GM12878 (cell line): ENCODE data around the gene EXOC4. TPM values are rescaled to one million over a fixed set of nuclear protein-coding genes. Genes with fewer than 3 reads are reported as not detected.

Source experiments
- ATAC-seq: fragments of 200-7000 bp; cut with Tn5 transposase; 3 replicates; pipeline ENCODE4 v1.9.1; 2020; ENCODE audit warnings: mild to moderate bottlenecking, moderate library complexity
- BruUV-seq: library from RNA; stranded (reverse); fragments of 400-500 nt; replicated peaks from 2 replicates; lab custom pipeline; 2021; lab: Mats Ljungman, UMichigan
- CTCF ChIA-PET: fragments of 300-600 bp; sonication (Branson Sonifier 250); formaldehyde crosslinking; extraction: SDS; loops from one replicate; lab custom pipeline; 2021; ENCODE audit warnings: inconsistent platforms; lab: Yijun Ruan, JAX
- POLR2A ChIA-PET: fragments of 350-600 bp; formaldehyde crosslinking; extraction: SDS; loops from one replicate; lab custom pipeline; 2021; ENCODE audit warnings: inconsistent platforms; lab: Charles Lee
- RAD21 ChIA-PET: fragments of 300-600 bp; sonication (Branson Sonifier 250); formaldehyde crosslinking; loops from one replicate; lab custom pipeline; 2023; ENCODE audit warnings: antibody characterized with exemption; ENCODE audit not compliant: unreplicated experiment; lab: Charles Lee
- SMC1A ChIA-PET: fragments of 300-600 bp; sonication (Branson Sonifier 250); formaldehyde crosslinking; loops from one replicate; lab custom pipeline; 2023; ENCODE audit not compliant: unreplicated experiment, uncharacterized antibody; lab: Charles Lee
- DNase-seq: peaks from one replicate; pipeline ENCODE4 v3.0.0-alpha.2; 2011; ENCODE audit warnings: low read depth, low spot score
- FAIRE-seq: peaks from 3 replicates; lab custom pipeline; 2011; peaks lifted over from hg19 to GRCh38; lab: Jason Lieb, UNC
- H2AFZ ChIP-seq: 2 replicates; pipeline ENCODE4 v1.6.0; 2011; ENCODE audit warnings: low read depth, low read length, control low read depth; ENCODE audit not compliant: control insufficient read depth
- H3K27ac ChIP-seq: 2 replicates; pipeline ENCODE4 v1.5.1; 2011; ENCODE audit warnings: control low read depth; ENCODE audit not compliant: control insufficient read depth, insufficient read depth
- H3K27me3 ChIP-seq, 2 experiments: replicated peaks in 1 of 2; 2 replicates each; pipeline versions ENCODE4 v1.6.0 to v1.6.1; 2011; ENCODE audit warnings: low read length in 1 of 2; ENCODE audit not compliant: control insufficient read depth in 2 of 2, insufficient read depth in 2 of 2
- H3K36me3 ChIP-seq, 2 experiments: 2 replicates each; pipeline ENCODE4 v1.5.1; 2011; ENCODE audit warnings: low read length in 1 of 2; ENCODE audit not compliant: control insufficient read depth in 2 of 2, insufficient read depth in 2 of 2
- H3K4me1 ChIP-seq: 2 replicates; pipeline ENCODE4 v1.6.1; 2011; ENCODE audit warnings: mild to moderate bottlenecking, low read length, moderate library complexity, mixed read lengths; ENCODE audit not compliant: control insufficient read depth, insufficient read depth
- H3K4me2 ChIP-seq: 2 replicates; pipeline ENCODE4 v1.6.0; 2011; ENCODE audit warnings: control low read depth; ENCODE audit not compliant: control insufficient read depth, insufficient read depth
- H3K4me3 ChIP-seq: fragments of 200-600 bp; sonication (generic); 2 replicates; pipeline ENCODE4 v1.5.1; 2016
- H3K79me2 ChIP-seq: 2 replicates; pipeline ENCODE4 v1.6.0; 2011; ENCODE audit warnings: low read length; ENCODE audit not compliant: control insufficient read depth, insufficient read depth
- H3K9ac ChIP-seq: 2 replicates; pipeline ENCODE4 v1.8.0; 2011; ENCODE audit warnings: low read length, control low read depth, mixed read lengths; ENCODE audit not compliant: control insufficient read depth, insufficient read depth
- H3K9me3 ChIP-seq: replicated peaks from 3 replicates; pipeline ENCODE4 v1.5.1; 2011; ENCODE audit warnings: mild to moderate bottlenecking, low read length; ENCODE audit not compliant: control insufficient read depth, insufficient read depth
- H4K20me1 ChIP-seq: 2 replicates; pipeline ENCODE4 v1.6.0; 2011; ENCODE audit not compliant: control insufficient read depth, insufficient read depth
- BRCA1 ChIP-seq: IDR thresholded peaks from 2 replicates; pipeline ENCODE4 v1.6.1; 2011; ENCODE audit warnings: low read depth, low read length, improper control_type of control experiment
- FOXM1 ChIP-seq: IDR thresholded peaks from 2 replicates; pipeline ENCODE4 v1.6.1; 2012; ENCODE audit warnings: low read depth, mild to moderate bottlenecking, inconsistent platforms, low read length, moderate library complexity
- IKZF1 ChIP-seq: fragments of 450-650 bp; conservative IDR thresholded peaks from 2 replicates; pipeline ENCODE4 v1.6.1; 2017; ENCODE audit warnings: antibody characterized with exemption, mild to moderate bottlenecking
- JUNB ChIP-seq: IDR thresholded peaks from 2 replicates; pipeline ENCODE4 v1.6.1; 2016; ENCODE audit warnings: antibody characterized with exemption, mild to moderate bottlenecking
- KAT2A ChIP-seq: conservative IDR thresholded peaks from 2 replicates; pipeline ENCODE4 v1.6.1; 2011; ENCODE audit warnings: low read depth, low read length; ENCODE audit not compliant: control insufficient read depth
- LARP7 ChIP-seq: fragments of 450-650 bp; IDR thresholded peaks from 2 replicates; pipeline ENCODE4 v1.6.1; 2017; ENCODE audit warnings: mild to moderate bottlenecking
- MEF2A ChIP-seq: IDR thresholded peaks from 2 replicates; pipeline ENCODE4 v1.6.1; 2011; ENCODE audit warnings: low read depth, mild to moderate bottlenecking, low read length, moderate library complexity; ENCODE audit not compliant: insufficient read depth
- NR2C1 ChIP-seq: fragments of 450-650 bp; IDR thresholded peaks from 2 replicates; pipeline ENCODE4 v1.6.1; 2017; ENCODE audit warnings: antibody characterized with exemption, mild to moderate bottlenecking, moderate library complexity
- POLR2AphosphoS5 ChIP-seq: IDR thresholded peaks from 2 replicates; pipeline ENCODE4 v1.6.1; 2011; ENCODE audit warnings: mild to moderate bottlenecking, low read length, inconsistent platforms
- ZBTB33 ChIP-seq: fragments of 450-650 bp; IDR thresholded peaks from 2 replicates; pipeline ENCODE4 v1.6.1; 2017; ENCODE audit warnings: mild to moderate bottlenecking
- WGBS: methylation state at CpG from one replicate; pipeline ENCODE4 v1.1.6; 2016; ENCODE audit warnings: low lambda C conversion rate; ENCODE audit not compliant: insufficient replicate concordance, insufficient coverage; ENCODE audit errors: missing lambda C conversion rate; 5-methylcytosine and 5-hydroxymethylcytosine counted together
- in situ Hi-C: fragments of 300-500 bp; cut with MboI; formaldehyde crosslinking; loops from 9 replicates; pipeline ENCODE4 v1.14.3; 2018; ENCODE audit warnings: mixed read lengths
- intact Hi-C: fragments of 100-400 bp; cut with micrococcal nuclease; formaldehyde crosslinking; loops from one replicate; pipeline ENCODE4 v1.14.2; 2022; ENCODE audit not compliant: unreplicated experiment
- polyA plus RNA-seq, 11 experiments: library from polyadenylated mRNA; depleted of rRNA in 4 of 11; unstranded in 6 of 11; stranded (reverse) in 5 of 11; fragments of >200 nt; fragmentation: Nextera tagmentation in 4 of 11; fragmentation: Illumina TruSeq in 1 of 11; extraction: Ambion mirVana in 4 of 11; extraction: Trizol in 1 of 11; gene quantifications; 1 replicate in 1 of 11; 2 replicates in 10 of 11; pipeline versions ENCODE4 v1.2.1 to v1.2.3, GENCODE V29; 2011 to 2016; ENCODE audit warnings: inconsistent platforms in 2 of 11, missing spikeins in 2 of 11, low read depth in 1 of 11
- total RNA-seq, 4 experiments: library from RNA; depleted of rRNA in 3 of 4; stranded (reverse); fragments of >200 nt in 3 of 4; fragmentation: Illumina TruSeq in 1 of 4; extraction: Trizol in 1 of 4; gene quantifications; 2 replicates each; pipeline versions ENCODE4 v1.2.1 to v1.2.3, GENCODE V29; 2013 to 2021
- TF ChIP-seq, protein P1 (sequence below): fragments of 450-650 bp; formaldehyde crosslinking; IDR thresholded peaks from 2 replicates; pipeline ENCODE4 v1.4.0; 2020; ENCODE audit warnings: mild to moderate bottlenecking, moderate library complexity

Gene EXOC4
- total and polyA plus RNA-seq, 10 of the 15 experiments (the other 5 are each of a cell fraction or from before 2014, with no cell fraction given) = 13.2 to 44.5 (median 29.6) TPM

GRCh38 chr7:133860628-133861335, 607.9 kb downstream of the EXOC4 start (continued):
- TF ChIP-seq, protein P1, sequence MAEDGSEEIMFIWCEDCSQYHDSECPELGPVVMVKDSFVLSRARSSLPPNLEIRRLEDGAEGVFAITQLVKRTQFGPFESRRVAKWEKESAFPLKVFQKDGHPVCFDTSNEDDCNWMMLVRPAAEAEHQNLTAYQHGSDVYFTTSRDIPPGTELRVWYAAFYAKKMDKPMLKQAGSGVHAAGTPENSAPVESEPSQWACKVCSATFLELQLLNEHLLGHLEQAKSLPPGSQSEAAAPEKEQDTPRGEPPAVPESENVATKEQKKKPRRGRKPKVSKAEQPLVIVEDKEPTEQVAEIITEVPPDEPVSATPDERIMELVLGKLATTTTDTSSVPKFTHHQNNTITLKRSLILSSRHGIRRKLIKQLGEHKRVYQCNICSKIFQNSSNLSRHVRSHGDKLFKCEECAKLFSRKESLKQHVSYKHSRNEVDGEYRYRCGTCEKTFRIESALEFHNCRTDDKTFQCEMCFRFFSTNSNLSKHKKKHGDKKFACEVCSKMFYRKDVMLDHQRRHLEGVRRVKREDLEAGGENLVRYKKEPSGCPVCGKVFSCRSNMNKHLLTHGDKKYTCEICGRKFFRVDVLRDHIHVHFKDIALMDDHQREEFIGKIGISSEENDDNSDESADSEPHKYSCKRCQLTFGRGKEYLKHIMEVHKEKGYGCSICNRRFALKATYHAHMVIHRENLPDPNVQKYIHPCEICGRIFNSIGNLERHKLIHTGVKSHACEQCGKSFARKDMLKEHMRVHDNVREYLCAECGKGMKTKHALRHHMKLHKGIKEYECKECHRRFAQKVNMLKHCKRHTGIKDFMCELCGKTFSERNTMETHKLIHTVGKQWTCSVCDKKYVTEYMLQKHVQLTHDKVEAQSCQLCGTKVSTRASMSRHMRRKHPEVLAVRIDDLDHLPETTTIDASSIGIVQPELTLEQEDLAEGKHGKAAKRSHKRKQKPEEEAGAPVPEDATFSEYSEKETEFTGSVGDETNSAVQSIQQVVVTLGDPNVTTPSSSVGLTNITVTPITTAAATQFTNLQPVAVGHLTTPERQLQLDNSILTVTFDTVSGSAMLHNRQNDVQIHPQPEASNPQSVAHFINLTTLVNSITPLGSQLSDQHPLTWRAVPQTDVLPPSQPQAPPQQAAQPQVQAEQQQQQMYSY = no peak
- TF ChIP-seq NR2C1 (no peak), MEF2A (no peak), IKZF1 (no peak)
- TF ChIP-seq, all 136 proteins: peak for 0

DNA sequence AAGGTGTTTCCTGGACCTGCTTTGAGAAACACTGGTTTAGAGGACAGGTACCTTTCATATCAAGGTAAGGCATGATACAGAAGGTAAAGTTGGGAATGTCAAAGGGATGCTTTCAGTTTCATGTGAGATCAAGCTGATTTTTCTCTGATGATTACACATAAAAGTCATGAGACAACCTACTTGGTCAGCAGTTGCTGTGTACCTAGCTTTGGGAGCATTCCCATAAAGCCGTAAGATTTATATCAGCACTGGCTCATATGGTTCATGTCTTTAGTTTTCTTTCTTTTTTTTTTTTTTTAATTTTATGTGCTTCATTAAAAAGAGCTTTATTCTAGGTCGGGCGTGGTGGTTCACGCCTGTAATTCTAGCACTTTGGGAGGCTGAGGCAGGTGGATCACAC, 609.0 kb downstream of the EXOC4 start:
- TF ChIP-seq BRCA1 = no peak
- TF ChIP-seq JUNB = no peak
- TF ChIP-seq POLR2AphosphoS5 = no peak
- no peak for TF ChIP-seq LARP7
- TF ChIP-seq KAT2A = no peak
- no peak for TF ChIP-seq ZBTB33
- no peak for TF ChIP-seq FOXM1
- no peak overlapping the region for H3K4me2 ChIP-seq
- no peaks in the 10 kb centered on the region for H3K79me2 ChIP-seq
- ATAC-seq (no peak), DNase-seq (no peak), FAIRE-seq (no peak)
- no peak overlapping the region for H3K27ac ChIP-seq
- no peak overlapping the region for H3K4me3 ChIP-seq
- 100% methylated on average over 4 of the region's 4 CpGs for WGBS
- in situ Hi-C loops = no loop called here
- POLR2A ChIA-PET = no interaction called here
- no peak overlapping the region for H3K9ac ChIP-seq
- CTCF ChIA-PET = interaction anchor here (0.9 to 1.0 kb wide), 2 partner anchors 9 to 11 kb away, joined by 3 to 4 read pairs; no protein-coding TSS in a partner anchor
- no peak overlapping the region for H2AFZ ChIP-seq
- RAD21 ChIA-PET = no interaction called here
- intact Hi-C loops = no loop called here
- H3K27me3 ChIP-seq = no peaks in the 10 kb centered on the region
- H4K20me1 ChIP-seq = no peaks in the 10 kb centered on the region
- H3K4me1 ChIP-seq = no peaks in the 10 kb centered on the region
- SMC1A ChIA-PET = interaction anchor here (0.6 kb wide), 1 partner anchor 14 kb away, joined by 4 read pairs; no protein-coding TSS in a partner anchor
- no peaks in the 10 kb centered on the region for H3K9me3 ChIP-seq
- BruUV-seq = no TSS peak
- H3K36me3 ChIP-seq = no peaks in the 10 kb centered on the region
